Measurements from ENCODE around the gene PTPN14.
A peak's percentile ranks its signal among the peaks of the same experiment; 100 is the strongest.

PTPN14 gene

GRCh38 chr1:214404571-214405213 is 146.7 kb downstream of the PTPN14 start:
- TF ChIP-seq CTCF (conservative IDR thresholded peaks at IDR 0.05; ENCODE audit: control insufficient read depth, insufficient read depth, low read depth, low read length) = no peak
- no peak overlapping the region for H3K4me3 ChIP-seq (ENCODE audit: control insufficient read depth, low read depth, low read length)
- peak; percentile 50 for DNase-seq (ENCODE audit: low read depth)

GRCh38 chr1:214404154-214404553 is 147.2 kb downstream of the PTPN14 start:
- H3K4me3 ChIP-seq (ENCODE audit: control insufficient read depth, low read depth, low read length) = no peak overlapping the region
- peak; percentile 52 for DNase-seq (ENCODE audit: low read depth)
- TF ChIP-seq CTCF (conservative IDR thresholded peaks at IDR 0.05; ENCODE audit: control insufficient read depth, insufficient read depth, low read depth, low read length) = no peak

GRCh38 chr1:214403431-214403830 is 148.0 kb downstream of the PTPN14 start:
- no peak overlapping the region for H3K4me3 ChIP-seq (ENCODE audit: control insufficient read depth, low read depth, low read length)
- DNase-seq (ENCODE audit: low read depth) = no peak
- no peak for TF ChIP-seq CTCF (conservative IDR thresholded peaks at IDR 0.05; ENCODE audit: control insufficient read depth, insufficient read depth, low read depth, low read length)

- peak; percentile 38 for DNase-seq (ENCODE audit: low read depth)
- H3K4me3 ChIP-seq (ENCODE audit: control insufficient read depth, low read depth, low read length) = no peak overlapping the region
- TF ChIP-seq CTCF (conservative IDR thresholded peaks at IDR 0.05; ENCODE audit: control insufficient read depth, insufficient read depth, low read depth, low read length) = no peak
These were observed 148.8 kb downstream of the PTPN14 start for GRCh38 chr1:214402613-214403083.

- no peak overlapping the region for H3K4me3 ChIP-seq (ENCODE audit: control insufficient read depth, low read depth, low read length)
- no peak for DNase-seq (ENCODE audit: low read depth)
- TF ChIP-seq CTCF (conservative IDR thresholded peaks at IDR 0.05; ENCODE audit: control insufficient read depth, insufficient read depth, low read depth, low read length) = no peak
These were observed 149.7 kb downstream of the PTPN14 start for GRCh38 chr1:214401666-214402065.

- no peak for DNase-seq (ENCODE audit: low read depth)
- TF ChIP-seq CTCF (conservative IDR thresholded peaks at IDR 0.05; ENCODE audit: control insufficient read depth, insufficient read depth, low read depth, low read length) = no peak
- no peak overlapping the region for H3K4me3 ChIP-seq (ENCODE audit: control insufficient read depth, low read depth, low read length)
These were observed 151.3 kb downstream of the PTPN14 start for GRCh38 chr1:214400131-214400530.
